Neural cell (in vitro differentiated cells): Measurements from ENCODE around the gene ACSS3. TPM values are rescaled to one million over a fixed set of nuclear protein-coding genes. Genes with fewer than 3 reads are reported as not detected.

Source experiments
- H2AFZ ChIP-seq: fragments of 200-600, 300-800 bp; sonication (generic), shearing (Covaris generic); 2 replicates; pipeline ENCODE4 v1.6.0; 2014; ENCODE audit warnings: low read depth, mild to moderate bottlenecking, antibody characterized with exemption, low read length, moderate library complexity
- H3F3A ChIP-seq: fragments of 200-600 bp; shearing (Covaris generic); 2 replicates; pipeline ENCODE4 v1.6.1; 2016; ENCODE audit warnings: mild to moderate bottlenecking, moderate library complexity, mixed read lengths, antibody characterized with exemption, low read length; ENCODE audit not compliant: insufficient read depth, poor library complexity, severe bottlenecking
- H3K27ac ChIP-seq: fragments of 200-600, 300-800 bp; sonication (generic), shearing (Covaris generic); 2 replicates; pipeline ENCODE4 v1.5.1; 2014; ENCODE audit warnings: mild to moderate bottlenecking, low read length, moderate library complexity
- H3K27me3 ChIP-seq: fragments of 300-800, 200-600 bp; sonication (generic), shearing (Covaris generic); 2 replicates; pipeline ENCODE4 v1.6.0; 2014; ENCODE audit warnings: mild to moderate bottlenecking, low read depth, low read length, moderate library complexity; ENCODE audit not compliant: insufficient read depth
- H3K36me3 ChIP-seq: fragments of 300-800, 200-600 bp; sonication (generic), shearing (Covaris generic); 2 replicates; pipeline ENCODE4 v1.5.1; 2014; ENCODE audit warnings: mild to moderate bottlenecking, antibody characterized with exemption, low read length, moderate library complexity; ENCODE audit not compliant: insufficient read depth
- H3K4me2 ChIP-seq: fragments of 300-800, 200-600 bp; sonication (generic), shearing (Covaris generic); 2 replicates; pipeline ENCODE4 v1.6.0; 2014; ENCODE audit warnings: mild to moderate bottlenecking, low read length
- H3K4me3 ChIP-seq: fragments of 300-800, 200-600 bp; sonication (generic), shearing (Covaris generic); 2 replicates; pipeline ENCODE4 v1.5.1; 2014; ENCODE audit warnings: mild to moderate bottlenecking, low read length, moderate library complexity
- H3K79me2 ChIP-seq: fragments of 200-600 bp; shearing (Covaris generic); replicated peaks from 2 replicates; pipeline ENCODE4 v1.6.0; 2014; ENCODE audit warnings: mild to moderate bottlenecking, low read length, moderate library complexity; ENCODE audit not compliant: insufficient read depth
- H3K9ac ChIP-seq: fragments of 300-800, 200-600 bp; sonication (generic), shearing (Covaris generic); 2 replicates; pipeline ENCODE4 v1.6.1; 2016; ENCODE audit warnings: mild to moderate bottlenecking, low read length, mixed read lengths
- H3K9me2 ChIP-seq: fragments of 200-600 bp; shearing (Covaris generic); 2 replicates; pipeline ENCODE4 v1.6.1; 2016; ENCODE audit warnings: mild to moderate bottlenecking, low read length, mixed read lengths; ENCODE audit not compliant: insufficient read depth
- H3K9me3 ChIP-seq: fragments of 200-600, 300-800 bp; sonication (generic), shearing (Covaris generic); 2 replicates; pipeline ENCODE4 v1.6.1; 2016; ENCODE audit warnings: mild to moderate bottlenecking, mixed run types, low read length, moderate library complexity, mixed read lengths
- H4K20me1 ChIP-seq: fragments of 200-600 bp; shearing (Covaris generic); 2 replicates; pipeline ENCODE4 v1.6.1; 2016; ENCODE audit warnings: mild to moderate bottlenecking, mixed run types; ENCODE audit not compliant: insufficient read depth
- CTCF ChIP-seq: fragments of 450-650 bp; IDR thresholded peaks from 2 replicates; pipeline ENCODE4 v1.5.1; 2014; ENCODE audit warnings: antibody characterized with exemption, mild to moderate bottlenecking, moderate library complexity; ENCODE audit not compliant: poor library complexity, severe bottlenecking
- EP300 ChIP-seq: fragments of 450-650 bp; conservative IDR thresholded peaks from 2 replicates; pipeline ENCODE4 v1.6.1; 2014; ENCODE audit warnings: antibody characterized with exemption, mild to moderate bottlenecking, moderate library complexity; ENCODE audit not compliant: poor library complexity, severe bottlenecking
- EZH2 ChIP-seq: fragments of 200-600, 300-800 bp; shearing (Covaris generic), sonication (generic); IDR thresholded peaks from 2 replicates; pipeline ENCODE4 v1.6.1; 2014; ENCODE audit warnings: antibody characterized with exemption, low read length, borderline replicate concordance, mild to moderate bottlenecking; ENCODE audit not compliant: insufficient read depth, poor library complexity, severe bottlenecking
- MXI1 ChIP-seq: fragments of 450-650 bp; conservative IDR thresholded peaks from 2 replicates; pipeline ENCODE4 v1.6.1; 2014; ENCODE audit warnings: antibody characterized with exemption, mild to moderate bottlenecking; ENCODE audit not compliant: poor library complexity, severe bottlenecking
- POLR2AphosphoS5 ChIP-seq: IDR thresholded peaks from 2 replicates; pipeline ENCODE4 v1.6.1; 2012
- RAD21 ChIP-seq: fragments of 450-650 bp; conservative IDR thresholded peaks from 2 replicates; pipeline ENCODE4 v1.6.1; 2014; ENCODE audit warnings: antibody characterized with exemption, mild to moderate bottlenecking, moderate library complexity
- SMC3 ChIP-seq: fragments of 450-650 bp; conservative IDR thresholded peaks from 2 replicates; pipeline ENCODE4 v1.6.1; 2014; ENCODE audit warnings: antibody characterized with exemption, mild to moderate bottlenecking, moderate library complexity; ENCODE audit not compliant: poor library complexity
- TAF1 ChIP-seq: IDR thresholded peaks from 2 replicates; pipeline ENCODE4 v1.6.1; 2012; ENCODE audit warnings: low read depth
- polyA plus RNA-seq: library from polyadenylated mRNA; depleted of rRNA; stranded (reverse); fragments of >200 nt; gene quantifications from 2 replicates; pipeline ENCODE4 v1.2.3, GENCODE V29; 2014
- TF ChIP-seq, protein P1 (sequence below): IDR thresholded peaks from 2 replicates; pipeline ENCODE4 v1.6.1; 2012; ENCODE audit warnings: borderline replicate concordance

Gene ACSS3
- polyA plus RNA-seq, 1 donor from 2014 or later, result 0.31 TPM

GRCh38 chr12:81162391-81163136, 84.7 kb downstream of the ACSS3 start:
- no peak overlapping the region for H3K27ac ChIP-seq
- H3K79me2 ChIP-seq, result no peaks in the 10 kb centered on the region
- no peak overlapping the region for H2AFZ ChIP-seq
- H3K9ac ChIP-seq, result no peak overlapping the region
- no peaks in the 10 kb centered on the region for H3K9me3 ChIP-seq
- TF ChIP-seq EZH2 (no peak), SMC3 (no peak), TAF1 (no peak), MXI1 (no peak), POLR2AphosphoS5 (no peak), CTCF (no peak), EP300 (no peak), RAD21 (no peak)
- TF ChIP-seq, protein P1, sequence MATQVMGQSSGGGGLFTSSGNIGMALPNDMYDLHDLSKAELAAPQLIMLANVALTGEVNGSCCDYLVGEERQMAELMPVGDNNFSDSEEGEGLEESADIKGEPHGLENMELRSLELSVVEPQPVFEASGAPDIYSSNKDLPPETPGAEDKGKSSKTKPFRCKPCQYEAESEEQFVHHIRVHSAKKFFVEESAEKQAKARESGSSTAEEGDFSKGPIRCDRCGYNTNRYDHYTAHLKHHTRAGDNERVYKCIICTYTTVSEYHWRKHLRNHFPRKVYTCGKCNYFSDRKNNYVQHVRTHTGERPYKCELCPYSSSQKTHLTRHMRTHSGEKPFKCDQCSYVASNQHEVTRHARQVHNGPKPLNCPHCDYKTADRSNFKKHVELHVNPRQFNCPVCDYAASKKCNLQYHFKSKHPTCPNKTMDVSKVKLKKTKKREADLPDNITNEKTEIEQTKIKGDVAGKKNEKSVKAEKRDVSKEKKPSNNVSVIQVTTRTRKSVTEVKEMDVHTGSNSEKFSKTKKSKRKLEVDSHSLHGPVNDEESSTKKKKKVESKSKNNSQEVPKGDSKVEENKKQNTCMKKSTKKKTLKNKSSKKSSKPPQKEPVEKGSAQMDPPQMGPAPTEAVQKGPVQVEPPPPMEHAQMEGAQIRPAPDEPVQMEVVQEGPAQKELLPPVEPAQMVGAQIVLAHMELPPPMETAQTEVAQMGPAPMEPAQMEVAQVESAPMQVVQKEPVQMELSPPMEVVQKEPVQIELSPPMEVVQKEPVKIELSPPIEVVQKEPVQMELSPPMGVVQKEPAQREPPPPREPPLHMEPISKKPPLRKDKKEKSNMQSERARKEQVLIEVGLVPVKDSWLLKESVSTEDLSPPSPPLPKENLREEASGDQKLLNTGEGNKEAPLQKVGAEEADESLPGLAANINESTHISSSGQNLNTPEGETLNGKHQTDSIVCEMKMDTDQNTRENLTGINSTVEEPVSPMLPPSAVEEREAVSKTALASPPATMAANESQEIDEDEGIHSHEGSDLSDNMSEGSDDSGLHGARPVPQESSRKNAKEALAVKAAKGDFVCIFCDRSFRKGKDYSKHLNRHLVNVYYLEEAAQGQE, result no peak
- H3K27me3 ChIP-seq, result no peaks in the 10 kb centered on the region
- H3F3A ChIP-seq, result no peaks in the 10 kb centered on the region
- H3K36me3 ChIP-seq, result no peaks in the 10 kb centered on the region
- no peak overlapping the region for H3K4me3 ChIP-seq
- H4K20me1 ChIP-seq, result no peaks in the 10 kb centered on the region
- H3K9me2 ChIP-seq, result no peaks in the 10 kb centered on the region
- H3K4me2 ChIP-seq, result no peak overlapping the region

- Histone ChIP-seq H3F3A (no peaks in the 10 kb centered on the region), H3K27me3 (no peaks in the 10 kb centered on the region), H3K4me2 (no peak overlapping the region), H3K9me2 (no peaks in the 10 kb centered on the region), H3K36me3 (no peaks in the 10 kb centered on the region), H3K9me3 (no peaks in the 10 kb centered on the region), H3K79me2 (no peaks in the 10 kb centered on the region), H3K4me3 (no peak overlapping the region), H2AFZ (no peak overlapping the region), H3K27ac (no peak overlapping the region), H3K9ac (no peak overlapping the region), H4K20me1 (no peaks in the 10 kb centered on the region)
- TF ChIP-seq SMC3 (no peak), EP300 (no peak), EZH2 (no peak), POLR2AphosphoS5 (no peak), MXI1 (no peak), TAF1 (no peak), RAD21 (no peak), CTCF (no peak)
- TF ChIP-seq, protein P1, result no peak
These were observed 86.9 kb downstream of the ACSS3 start for GRCh38 chr12:81164827-81165226.
